HG02642 (cell line): ENCODE results near the gene WDR74.
"Not testable (repeated sequence)": the region's sequence is repeated elsewhere in the genome, so short reads cannot be mapped to it uniquely, and the experiment has no call there.

ENCODE experiments used
- ATAC-seq: cut with Tn5 transposase; IDR thresholded peaks from one replicate; pipeline ENCODE4 v1.9.1; 2021; ENCODE audit warnings: mild to moderate bottlenecking; ENCODE audit not compliant: unreplicated experiment, poor library complexity

WDR74 gene

GRCh38 chr11:62842171-62842741 is 2.9 kb upstream of the WDR74 start:
- no peak for ATAC-seq

GRCh38 chr11:62841361-62842170 is 2.2 kb upstream of the WDR74 start:
- peak; percentile 50 for ATAC-seq

- peak; percentile 19 for ATAC-seq
Measured at GRCh38 chr11:62840721-62841360, 1.5 kb upstream of the WDR74 start.

GRCh38 chr11:62835336-62835735 is 4.1 kb downstream of the WDR74 start:
- no peak for ATAC-seq

GRCh38 chr11:62832336-62833234 is 6.8 kb downstream of the WDR74 start, which contains the start of gene TEX54:
Gene TEX54 (minus strand): TSS chr11:62832841.
- no peak for ATAC-seq

- peak; percentile 86 for ATAC-seq
Measured at GRCh38 chr11:62831520-62832335, 7.7 kb downstream of the WDR74 start, which contains the start of gene STX5. Gene STX5 (minus strand): TSS chr11:62832051. CDS start chr11:62831243, 808 bp downstream.

- ATAC-seq: no peak
Measured at GRCh38 chr11:62830904-62831519, 8.4 kb downstream of the WDR74 start.

GRCh38 chr11:62828130-62828529 is 11.3 kb downstream of the WDR74 start:
- not testable (repeated sequence) for ATAC-seq

- ATAC-seq: no peak
Measured at GRCh38 chr11:62823677-62824076, 15.7 kb downstream of the WDR74 start.

- ATAC-seq: no peak
Measured at GRCh38 chr11:62817129-62817528, 22.3 kb downstream of the WDR74 start.

- ATAC-seq: no peak
Measured at GRCh38 chr11:62816557-62816956, 22.8 kb downstream of the WDR74 start.

GRCh38 chr11:62811659-62812058 is 27.7 kb downstream of the WDR74 start:
- ATAC-seq: no peak

- ATAC-seq: no peak
Measured at GRCh38 chr11:62810748-62811147, 28.6 kb downstream of the WDR74 start.

- ATAC-seq: no peak
Measured at GRCh38 chr11:62806611-62807121, 32.7 kb downstream of the WDR74 start.

GRCh38 chr11:62805961-62806441 is 33.4 kb downstream of the WDR74 start:
- ATAC-seq: no peak

GRCh38 chr11:62805076-62805892 is 34.1 kb downstream of the WDR74 start, which contains the start of gene NXF1:
Gene NXF1 (minus strand): TSS chr11:62805440. CDS start chr11:62805356, 84 bp downstream.
- ATAC-seq: peak; percentile 88

- ATAC-seq: peak; percentile 3
Measured at GRCh38 chr11:62804310-62805075, 34.9 kb downstream of the WDR74 start.
